H9 (cell line): Measurements from ENCODE around the gene TPPP. TPM values are rescaled to one million over a fixed set of nuclear protein-coding genes. Genes with fewer than 3 reads are reported as not detected.

Experiments
- DNase-seq: peaks from one replicate; pipeline ENCODE4 v3.0.0-alpha.2; 2017
- H2AFZ ChIP-seq: one replicate; pipeline ENCODE4 v1.6.1; 2013; ENCODE audit warnings: mild to moderate bottlenecking, low read length, control low read depth, moderate library complexity
- H2AK5ac ChIP-seq: 2 replicates; pipeline ENCODE4 v1.6.1; 2013; ENCODE audit warnings: low read length, control low read depth, mixed read lengths; ENCODE audit not compliant: insufficient read length
- H2BK120ac ChIP-seq: one replicate; pipeline ENCODE4 v1.6.1; 2013; ENCODE audit warnings: low read depth, mild to moderate bottlenecking, low read length, control low read depth, inconsistent platforms; ENCODE audit not compliant: poor library complexity, severe bottlenecking
- H2BK12ac ChIP-seq: 2 replicates; pipeline ENCODE4 v1.6.1; 2013; ENCODE audit warnings: low read length, control low read depth, mixed read lengths, low read depth; ENCODE audit not compliant: insufficient read length
- H2BK15ac ChIP-seq: 2 replicates; pipeline ENCODE4 v1.6.1; 2013; ENCODE audit warnings: low read depth, low read length, control low read depth
- H2BK20ac ChIP-seq: one replicate; pipeline ENCODE4 v1.6.1; 2013; ENCODE audit warnings: low read depth, mild to moderate bottlenecking, low read length, control low read depth, inconsistent platforms; ENCODE audit not compliant: poor library complexity, severe bottlenecking
- H2BK5ac ChIP-seq: 2 replicates; pipeline ENCODE4 v1.6.1; 2013; ENCODE audit warnings: low read length, control low read depth, mixed read lengths; ENCODE audit not compliant: insufficient read length
- H3K14ac ChIP-seq: 2 replicates; pipeline ENCODE4 v1.6.1; 2013; ENCODE audit warnings: low read length, control low read depth; ENCODE audit not compliant: insufficient read depth
- H3K18ac ChIP-seq: 2 replicates; pipeline ENCODE4 v1.6.1; 2013; ENCODE audit warnings: low read depth, mild to moderate bottlenecking, mixed read lengths, low read length, control low read depth; ENCODE audit not compliant: insufficient read length
- H3K23ac ChIP-seq: 2 replicates; pipeline ENCODE4 v1.6.1; 2013; ENCODE audit warnings: low read length, control low read depth, mixed read lengths, low read depth; ENCODE audit not compliant: insufficient read length
- H3K23me2 ChIP-seq: 2 replicates; pipeline ENCODE4 v1.6.1; 2013; ENCODE audit warnings: low read depth, mild to moderate bottlenecking, mixed read lengths, low read length, control low read depth; ENCODE audit not compliant: insufficient read length, poor library complexity, severe bottlenecking
- H3K27ac ChIP-seq: 2 replicates; pipeline ENCODE4 v1.5.1; 2013; ENCODE audit warnings: low read length, control low read depth, mixed read lengths, low read depth; ENCODE audit not compliant: insufficient read length
- H3K27me3 ChIP-seq: 2 replicates; pipeline ENCODE4 v1.6.1; 2013; ENCODE audit warnings: low read length, control low read depth, inconsistent platforms; ENCODE audit not compliant: insufficient read depth
- H3K4ac ChIP-seq: 2 replicates; pipeline ENCODE4 v1.6.1; 2013; ENCODE audit warnings: low read depth, mild to moderate bottlenecking, control low read depth, inconsistent platforms, low read length, moderate library complexity
- H3K4me1 ChIP-seq: 2 replicates; pipeline ENCODE4 v1.6.1; 2013; ENCODE audit warnings: low read length, control low read depth, inconsistent platforms; ENCODE audit not compliant: insufficient read depth
- H3K4me2 ChIP-seq: 2 replicates; pipeline ENCODE4 v1.6.1; 2013; ENCODE audit warnings: low read length, control low read depth, mixed read lengths; ENCODE audit not compliant: insufficient read length, insufficient read depth
- H3K56ac ChIP-seq: 2 replicates; pipeline ENCODE4 v1.6.1; 2013; ENCODE audit warnings: low read depth, mild to moderate bottlenecking, mixed read lengths, low read length, control low read depth; ENCODE audit not compliant: insufficient read length
- H3K79me1 ChIP-seq: 2 replicates; pipeline ENCODE4 v1.6.1; 2013; ENCODE audit warnings: low read depth, mild to moderate bottlenecking, moderate library complexity, low read length, control low read depth, inconsistent platforms; ENCODE audit not compliant: insufficient read depth, poor library complexity, severe bottlenecking
- H3K79me2 ChIP-seq: 2 replicates; pipeline ENCODE4 v1.6.1; 2013; ENCODE audit warnings: low read length, control low read depth, inconsistent platforms; ENCODE audit not compliant: insufficient read depth
- H3K9ac ChIP-seq: 2 replicates; pipeline ENCODE4 v1.6.1; 2013; ENCODE audit warnings: low read length, control low read depth, mixed read lengths; ENCODE audit not compliant: insufficient read length; ENCODE audit errors: extremely low read depth
- H3K9me3 ChIP-seq: one replicate; pipeline ENCODE4 v1.6.1; 2013; ENCODE audit warnings: low read depth, low read length, inconsistent platforms; ENCODE audit not compliant: control insufficient read depth
- H3T11ph ChIP-seq: one replicate; pipeline ENCODE4 v1.6.1; 2013; ENCODE audit warnings: mild to moderate bottlenecking, low read length, control low read depth, inconsistent platforms
- H4K20me1 ChIP-seq: one replicate; pipeline ENCODE4 v1.6.1; 2013; ENCODE audit not compliant: control insufficient read depth, insufficient read length, insufficient read depth
- H4K5ac ChIP-seq: 2 replicates; pipeline ENCODE4 v1.6.1; 2013; ENCODE audit warnings: low read depth, mild to moderate bottlenecking, mixed read lengths, low read length, control low read depth; ENCODE audit not compliant: insufficient read length
- H4K8ac ChIP-seq: replicated peaks from 2 replicates; pipeline ENCODE4 v1.6.1; 2013; ENCODE audit warnings: low read length, control low read depth, mixed read lengths, low read depth; ENCODE audit not compliant: insufficient read length
- H4K91ac ChIP-seq: 2 replicates; pipeline ENCODE4 v1.6.1; 2013; ENCODE audit warnings: low read depth, mild to moderate bottlenecking, moderate library complexity, mixed read lengths, low read length, control low read depth; ENCODE audit not compliant: insufficient read length
- H3K27ac Mint-ChIP-seq, 3 experiments: 2 replicates in 2 of 3; 3 replicates in 1 of 3; pipeline ENCODE4 v1.8.0; 2020 to 2021; ENCODE audit warnings: mixed read lengths in 3 of 3, mild to moderate bottlenecking in 1 of 3, moderate library complexity in 1 of 3
- H3K27me3 Mint-ChIP-seq: 2 replicates; pipeline ENCODE4 v1.8.0; 2021; ENCODE audit warnings: low read depth, mild to moderate bottlenecking, moderate library complexity, mixed read lengths
- H3K36me3 Mint-ChIP-seq, 3 experiments: 2 replicates in 2 of 3; 3 replicates in 1 of 3; pipeline ENCODE4 v1.8.0; 2020 to 2021; ENCODE audit warnings: low read depth in 3 of 3, mixed read lengths in 3 of 3; ENCODE audit not compliant: insufficient read depth in 1 of 3
- H3K4me1 Mint-ChIP-seq, 2 experiments: 2 replicates each; pipeline ENCODE4 v1.8.0; 2020; ENCODE audit warnings: mixed read lengths in 2 of 2
- H3K4me3 Mint-ChIP-seq, 2 experiments: 2 replicates in 1 of 2; 3 replicates in 1 of 2; pipeline ENCODE4 v1.8.0; 2020 to 2021; ENCODE audit warnings: mild to moderate bottlenecking in 2 of 2, mixed read lengths in 2 of 2, moderate library complexity in 1 of 2
- H3K9me3 Mint-ChIP-seq, 2 experiments: 2 replicates in 1 of 2; 3 replicates in 1 of 2; pipeline ENCODE4 v1.8.0; 2020; ENCODE audit warnings: mild to moderate bottlenecking in 2 of 2, mixed read lengths in 2 of 2, moderate library complexity in 1 of 2
- CTCF ChIP-seq: fragments of 200-600 bp; sonication (generic); conservative IDR thresholded peaks from 3 replicates; pipeline ENCODE4 v1.8.0; 2021; ENCODE audit warnings: antibody characterized with exemption, mild to moderate bottlenecking
- WGBS: extraction: QIAGEN DNeasy Blood & Tissue Kit; methylation state at CpG from one replicate; pipeline ENCODE4 v1.1.7; 2013; ENCODE audit warnings: missing lambda C conversion rate, low lambda C conversion rate, mixed read lengths; ENCODE audit not compliant: insufficient read length; ENCODE audit errors: extremely low coverage; 5-methylcytosine and 5-hydroxymethylcytosine counted together
- total RNA-seq: library from RNA; stranded (reverse); gene quantifications from 2 replicates; pipeline ENCODE4 v1.2.1, GENCODE V29; 2021

The TPPP gene
- total RNA-seq, 1 experiment from 2014 or later = 0.44 TPM

- Histone ChIP-seq H2AFZ (no peak overlapping the region), H3K4ac (no peak overlapping the region), H3K4me1 (no peaks in the 10 kb centered on the region), H3T11ph (no peak overlapping the region), H4K5ac (no peak overlapping the region), H3K9me3 (no peaks in the 10 kb centered on the region), H3K18ac (no peak overlapping the region), H3K56ac (no peak overlapping the region), H3K27me3 (no peaks in the 10 kb centered on the region), H3K27ac (no peak overlapping the region), H4K91ac (no peak overlapping the region), H3K9ac (no peak overlapping the region), H2BK12ac (no peak overlapping the region), H3K23me2 (no peaks in the 10 kb centered on the region), H2BK120ac (no peak overlapping the region), H2AK5ac (no peak overlapping the region), H4K8ac (no peak overlapping the region), H3K79me2 (peaks cover 11% of the 10 kb centered on the region; the same call in 1 of the 2 replicates), H3K14ac (no peak overlapping the region), H2BK15ac (no peak overlapping the region), H3K23ac (no peak overlapping the region), H4K20me1 (no peaks in the 10 kb centered on the region), H2BK20ac (no peak overlapping the region), H3K79me1 (peaks cover 6% of the 10 kb centered on the region), H3K4me2 (no peak overlapping the region), H2BK5ac (no peak overlapping the region)
- no peak for DNase-seq
- Mint-ChIP-seq H3K4me3 (no peak overlapping the region), H3K27me3 (peaks cover 1% of the 10 kb centered on the region; the same call in 1 of the 2 replicates), H3K36me3 (peaks cover 38 to 76% (median 73%) of the 10 kb centered on the region in 3 experiments; a peak in 6 of 7 replicates), H3K9me3 (no peaks in the 10 kb centered on the region), H3K4me1 (no peaks in the 10 kb centered on the region), H3K27ac (no peak overlapping the region)
- no CpG with 5 or more reads among the region's 8 CpGs for WGBS
- no peak for TF ChIP-seq CTCF
These were observed 72.5 kb downstream of the TPPP start for GRCh38 chr5:620586-621180.
